GM18907 (cell line): ENCODE measurements around the gene ERLIN1.
"Not testable (repeated sequence)": the region's sequence is repeated elsewhere in the genome, so short reads cannot be mapped to it uniquely, and the experiment has no call there.

Experiments
- ATAC-seq: cut with Tn5 transposase; IDR thresholded peaks from one replicate; pipeline ENCODE4 v1.9.1; 2021; ENCODE audit warnings: mild to moderate bottlenecking, moderate library complexity; ENCODE audit not compliant: unreplicated experiment

The ERLIN1 gene

DNA sequence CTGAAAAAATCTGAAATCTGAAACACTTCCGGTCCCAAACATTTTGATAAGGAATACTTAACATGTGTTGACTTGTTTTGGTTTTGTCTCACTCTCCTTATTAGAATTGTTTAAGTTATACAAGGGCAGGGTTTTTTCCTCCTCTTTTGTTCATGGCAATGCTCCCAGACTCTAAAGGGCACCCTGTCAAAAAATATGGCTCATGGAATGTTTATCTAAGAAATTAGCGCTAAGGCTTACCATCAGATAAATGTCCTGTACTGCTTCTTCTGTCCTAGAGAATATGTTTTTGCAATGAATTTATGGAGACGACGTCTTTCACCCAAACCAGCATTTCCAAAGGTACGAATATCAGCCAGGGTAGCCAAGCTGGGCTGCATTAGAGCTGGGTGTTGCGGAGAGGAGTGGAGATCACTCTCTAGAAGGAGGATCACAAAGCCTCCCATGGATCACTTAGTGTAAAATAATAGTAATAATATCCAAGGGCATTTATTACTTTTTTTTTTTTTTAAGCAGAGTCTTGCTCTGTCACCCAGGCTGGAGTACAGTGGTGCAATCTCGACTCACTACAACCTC is 46.8 kb downstream of the ERLIN1 start:
- no peak for ATAC-seq

DNA sequence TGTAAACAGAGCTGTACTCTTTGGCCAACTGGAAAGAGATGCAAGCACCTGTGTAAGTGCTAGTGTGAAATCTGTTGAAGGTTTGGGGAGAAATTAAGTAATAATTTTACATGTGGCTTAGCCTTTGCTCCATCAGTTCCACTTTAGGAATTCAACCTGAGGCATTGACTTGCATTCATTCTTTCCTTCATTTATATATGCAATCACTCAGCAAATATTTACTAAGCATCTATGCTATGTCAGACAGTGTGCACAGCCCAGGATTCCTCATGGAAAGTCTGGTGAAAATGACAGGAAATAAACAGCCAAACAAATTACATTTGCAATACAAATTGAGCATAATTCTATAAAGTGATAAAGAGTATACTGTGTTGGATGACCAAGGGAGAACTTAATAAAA is 50.3 kb downstream of the ERLIN1 start:
- ATAC-seq, result no peak

DNA sequence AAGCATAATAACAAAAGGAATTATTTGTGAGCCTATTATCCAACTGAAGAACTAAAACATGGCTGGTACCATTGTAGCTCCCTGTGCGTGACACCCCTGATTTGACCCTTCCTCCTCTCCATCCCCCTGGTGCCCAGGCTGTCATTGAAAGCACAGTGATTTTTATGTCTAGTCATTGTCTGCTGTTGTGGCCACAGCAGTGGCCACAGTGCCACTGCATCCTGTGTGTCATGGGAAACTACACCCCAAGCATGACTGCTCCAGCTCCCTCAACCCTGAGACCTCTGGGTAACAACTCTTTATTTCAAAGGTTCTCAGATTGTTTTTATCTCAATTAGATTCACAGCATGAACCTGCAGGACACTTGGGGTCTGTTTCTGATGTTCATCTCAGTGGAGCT is 52.0 kb downstream of the ERLIN1 start:
- ATAC-seq, result no peak

DNA sequence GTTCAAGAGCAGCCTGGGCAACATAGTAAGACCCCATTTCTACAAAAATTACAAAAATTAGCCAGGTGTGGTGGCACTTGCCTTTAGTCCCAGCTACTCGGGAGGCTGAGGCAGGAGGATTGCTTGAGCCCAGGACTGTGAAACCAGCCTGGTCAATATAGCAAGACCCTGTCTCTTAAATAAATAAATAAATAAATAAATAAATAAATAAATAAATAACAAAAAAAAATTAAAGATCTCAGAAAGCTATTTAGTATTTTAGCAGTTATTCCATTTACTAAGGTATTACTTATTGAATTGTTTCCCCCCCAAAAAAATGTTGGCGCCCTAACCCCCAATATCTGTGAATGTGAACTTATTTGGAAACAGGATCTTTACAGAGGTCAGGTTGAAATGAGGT is 53.4 kb downstream of the ERLIN1 start:
- no peak for ATAC-seq

DNA sequence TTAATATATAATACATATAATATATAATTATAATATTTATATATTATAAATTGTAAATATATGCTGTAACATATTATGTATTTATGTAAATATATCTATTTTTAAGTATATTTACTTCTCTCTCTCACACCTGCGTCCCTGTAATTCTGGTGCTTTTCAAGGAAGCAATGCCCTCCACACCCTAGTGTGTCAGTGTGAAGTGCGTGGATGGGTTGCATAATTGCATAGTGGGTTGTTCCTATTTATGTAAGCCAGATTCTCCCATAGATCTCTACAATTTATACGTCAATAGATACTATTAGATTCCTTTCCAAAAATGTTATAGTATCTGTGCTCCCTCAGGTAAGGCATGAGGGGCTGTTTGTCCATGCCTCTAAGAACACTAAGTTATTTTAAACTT is 54.3 kb downstream of the ERLIN1 start:
- no peak for ATAC-seq

DNA sequence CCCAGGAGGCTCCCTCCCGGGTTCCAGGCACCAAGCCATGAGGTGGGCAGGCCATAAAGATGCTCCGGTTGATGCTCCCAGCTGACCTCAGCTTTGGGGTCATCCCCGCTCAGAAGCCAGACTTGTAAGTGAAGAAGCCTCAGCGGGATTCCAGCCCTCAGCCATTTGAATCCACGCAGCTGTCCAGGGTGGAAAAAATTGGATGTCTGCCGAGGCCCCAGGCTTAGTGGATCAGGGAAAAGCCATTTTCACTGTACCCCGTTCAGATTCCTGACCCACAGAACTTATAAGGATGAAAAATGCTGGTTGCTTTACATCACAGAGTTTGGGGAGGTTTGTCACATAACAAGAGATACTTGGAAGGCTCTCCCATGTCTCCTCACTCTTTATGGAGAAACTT is 55.0 kb downstream of the ERLIN1 start:
- no peak for ATAC-seq

DNA sequence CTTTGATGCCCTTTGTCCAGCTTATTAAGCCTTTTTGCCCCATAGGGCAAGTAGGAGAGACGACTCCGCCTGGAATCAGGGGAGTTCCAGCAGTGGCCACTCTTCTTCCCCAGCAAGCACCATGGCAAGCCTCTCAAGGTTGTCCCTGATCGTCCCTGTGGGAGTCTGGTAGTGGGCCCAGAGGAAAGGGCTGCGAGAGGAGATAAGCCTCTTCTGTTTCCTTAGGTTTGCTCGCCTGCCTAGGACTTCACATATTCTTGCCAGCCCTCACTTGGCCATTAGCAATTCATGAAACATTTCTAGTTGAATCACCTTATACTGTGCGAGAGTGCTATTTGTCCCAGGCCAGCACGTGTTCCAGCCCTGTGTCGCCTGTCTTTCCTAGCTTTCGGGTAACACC is 56.4 kb downstream of the ERLIN1 start:
- ATAC-seq, result no peak

DNA sequence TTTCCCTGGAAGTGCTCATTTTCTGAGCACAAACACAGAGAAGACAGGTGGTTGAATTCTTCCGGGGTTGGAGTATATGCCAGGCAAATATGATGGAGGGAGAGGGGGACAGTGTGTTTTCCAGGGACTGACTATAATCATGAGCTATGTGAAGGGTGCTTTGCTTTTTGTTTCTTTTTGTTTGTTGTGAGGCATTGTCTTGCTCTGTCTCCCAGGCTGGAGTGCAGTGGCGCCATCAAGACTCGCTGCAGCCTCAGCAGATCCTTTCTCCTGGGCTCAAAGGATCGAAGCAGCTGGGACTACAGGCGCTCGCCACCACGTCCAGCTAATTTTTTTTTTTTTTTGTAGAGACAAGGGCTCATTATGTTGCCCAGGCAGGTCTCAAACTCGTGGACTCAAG is 56.9 kb downstream of the ERLIN1 start:
- no peak for ATAC-seq

DNA sequence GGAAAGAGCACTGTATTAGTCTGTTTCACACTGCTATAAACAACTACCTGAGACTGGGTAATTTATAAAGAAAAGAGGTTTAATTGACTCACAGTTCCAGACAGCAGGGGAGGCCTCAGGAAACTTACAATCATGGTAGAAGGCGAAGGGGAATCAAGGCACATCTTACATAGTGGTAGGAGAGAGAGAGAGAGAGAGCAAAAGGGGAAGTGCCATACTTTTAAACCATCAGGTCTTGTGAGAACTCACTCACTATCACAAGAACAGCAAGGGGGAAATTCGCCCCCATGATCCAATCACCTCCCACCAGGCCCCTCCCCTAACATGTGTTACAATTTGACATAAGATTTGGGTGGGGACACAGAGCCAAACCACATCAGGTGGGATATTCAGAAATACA is 60.5 kb downstream of the ERLIN1 start:
- ATAC-seq, result not testable (repeated sequence)

DNA sequence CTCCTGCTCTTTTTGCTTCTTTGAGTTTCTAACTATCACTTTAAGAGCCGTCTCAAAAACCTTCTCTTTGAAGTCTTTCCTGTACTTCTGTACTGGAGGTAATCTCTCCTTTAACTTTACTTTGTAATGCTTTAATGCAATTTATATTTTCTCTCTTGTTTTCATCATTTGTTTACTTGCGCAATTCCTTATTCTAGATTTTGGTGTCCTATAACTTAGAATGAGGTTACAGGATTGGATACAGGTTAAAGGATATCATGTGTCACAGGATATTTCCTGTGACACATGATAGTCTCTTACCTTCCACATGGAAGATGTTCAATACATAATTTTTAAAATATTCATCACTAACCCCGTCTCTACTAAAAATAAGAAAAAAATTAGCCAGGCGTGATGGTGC is 61.7 kb downstream of the ERLIN1 start:
- ATAC-seq, result no peak

DNA sequence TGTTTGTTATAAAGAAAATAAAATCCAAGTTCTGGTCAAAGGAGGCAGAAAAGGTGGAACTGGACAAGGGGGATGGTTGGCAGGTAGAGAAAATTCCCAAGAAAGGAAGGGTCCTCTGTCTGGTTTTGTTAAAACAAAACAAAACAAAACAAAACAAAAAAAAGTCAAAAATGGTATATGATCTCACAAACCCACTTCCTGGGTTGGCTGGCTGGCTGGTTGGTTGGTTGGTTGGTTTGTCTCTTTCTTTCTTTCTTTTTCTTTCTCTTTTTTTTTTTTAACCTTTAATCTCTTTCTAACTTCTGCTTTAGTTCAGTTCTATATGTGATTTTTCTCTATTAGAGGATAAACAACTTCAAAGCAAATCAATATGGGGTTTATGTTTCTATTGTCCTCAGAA is 63.0 kb downstream of the ERLIN1 start:
- ATAC-seq, result no peak

DNA sequence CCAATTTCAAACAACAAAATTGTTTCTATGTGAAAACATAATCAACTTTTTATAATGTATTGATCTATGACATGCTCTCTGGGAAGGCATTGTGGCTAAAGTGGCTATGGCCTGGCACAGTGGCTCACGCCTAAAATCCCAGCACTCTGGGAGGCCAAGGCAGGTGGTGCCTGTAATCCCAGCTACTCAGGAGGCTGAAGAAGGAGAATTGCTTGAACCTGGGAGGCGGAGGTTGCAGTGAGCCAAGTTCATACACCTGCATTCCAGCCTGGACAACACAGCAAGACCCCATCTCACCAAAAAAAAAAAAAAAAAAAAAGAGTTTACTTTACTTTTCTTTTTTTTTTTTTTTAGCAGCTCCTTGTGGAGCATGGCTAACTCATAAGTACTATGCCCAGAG is 65.3 kb downstream of the ERLIN1 start:
- no peak for ATAC-seq

DNA sequence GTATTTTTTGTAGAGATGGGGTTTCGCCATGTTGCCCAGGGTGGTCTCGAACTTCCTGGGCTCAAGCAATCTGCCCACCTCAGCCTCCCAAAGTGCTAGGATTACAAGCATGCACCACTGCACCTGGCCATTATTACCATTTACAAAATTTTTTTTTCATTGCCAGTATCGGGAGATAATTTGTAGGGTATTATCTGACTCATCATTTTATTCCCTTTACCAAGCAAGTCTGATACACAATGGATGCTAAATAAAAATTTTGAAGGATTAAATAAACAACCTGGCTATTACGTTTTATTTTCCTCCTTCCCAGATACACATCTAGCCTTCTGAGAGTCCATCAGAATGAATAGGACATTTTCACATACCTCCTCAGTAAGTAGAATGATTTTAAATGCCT is 66.1 kb downstream of the ERLIN1 start:
- ATAC-seq, result no peak

DNA sequence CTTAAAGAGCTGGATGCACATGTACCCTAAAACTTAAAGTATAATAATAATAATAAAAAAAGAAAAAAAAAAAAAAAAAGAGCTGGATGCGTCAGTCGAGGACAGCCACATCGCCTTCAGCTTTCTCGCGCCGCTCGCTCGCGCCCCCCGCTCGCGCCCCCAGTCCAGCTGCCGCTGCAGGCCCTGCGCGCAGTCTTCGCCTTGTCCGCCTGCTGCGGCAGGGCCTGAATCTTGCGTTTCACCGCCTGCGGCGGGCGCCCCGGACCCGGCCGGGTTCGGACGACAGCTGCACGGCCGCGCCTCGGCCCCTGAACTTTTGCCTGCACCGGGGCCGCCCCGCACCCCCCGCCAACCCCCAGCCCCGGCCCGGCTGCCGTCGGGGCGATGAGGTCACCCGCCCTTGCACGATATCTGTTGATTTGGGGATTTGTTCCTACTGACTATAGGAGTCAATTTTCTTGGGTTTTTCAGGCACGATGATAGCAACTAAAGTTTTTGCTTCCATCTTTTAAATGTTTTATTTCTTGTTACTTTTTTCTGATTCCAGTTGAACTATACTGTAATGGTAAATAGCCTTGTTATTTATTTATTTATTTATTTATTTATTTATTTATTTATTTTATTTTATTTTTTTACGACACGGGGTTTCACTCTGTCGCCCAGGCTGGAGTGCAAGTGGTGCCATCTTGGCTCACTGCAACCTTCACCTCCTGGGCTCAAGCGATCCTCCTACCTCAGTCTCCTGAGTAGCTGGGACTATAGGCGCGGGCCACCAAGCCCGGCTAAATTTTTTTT is 70.7 kb downstream of the ERLIN1 start:
- ATAC-seq, result no peak

DNA sequence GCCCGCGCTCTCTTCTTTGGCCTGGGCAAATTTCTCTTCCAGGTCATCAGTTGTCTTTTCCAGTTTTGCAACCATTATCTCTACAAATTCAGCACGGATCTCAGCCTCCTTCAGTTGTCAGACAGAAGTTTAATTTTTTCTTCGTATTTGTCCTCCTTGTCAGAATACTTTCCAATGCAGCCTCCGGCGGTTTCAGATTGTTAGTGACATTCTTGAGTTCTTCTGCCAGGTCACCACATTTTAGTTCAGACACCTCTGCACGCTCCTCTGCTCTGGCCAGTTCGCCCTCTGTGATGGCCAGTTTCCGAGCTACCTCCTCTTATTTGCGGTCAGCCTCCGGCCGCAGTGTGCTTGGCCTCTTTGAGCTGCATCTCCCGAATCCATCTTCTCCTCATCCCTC is 71.4 kb downstream of the ERLIN1 start:
- ATAC-seq, result no peak

DNA sequence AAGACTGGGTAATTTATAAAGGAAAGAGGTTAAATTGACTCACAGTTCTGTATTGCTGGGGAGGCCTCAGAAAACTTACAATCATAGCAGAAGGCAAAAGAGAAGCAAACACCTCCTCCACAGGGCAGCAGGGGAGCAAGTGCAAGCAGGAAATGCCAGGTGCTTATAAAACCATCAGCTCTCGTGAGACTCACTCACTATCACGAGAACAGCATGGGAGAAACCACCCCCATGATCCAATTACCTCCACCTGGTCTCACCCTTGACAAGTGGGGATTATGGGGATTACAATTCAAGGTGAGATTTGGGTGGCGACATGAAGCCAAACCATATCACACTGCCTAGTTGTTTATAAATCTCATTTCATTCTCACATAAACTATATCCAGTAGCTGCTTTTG is 76.2 kb downstream of the ERLIN1 start:
- ATAC-seq, result no peak

DNA sequence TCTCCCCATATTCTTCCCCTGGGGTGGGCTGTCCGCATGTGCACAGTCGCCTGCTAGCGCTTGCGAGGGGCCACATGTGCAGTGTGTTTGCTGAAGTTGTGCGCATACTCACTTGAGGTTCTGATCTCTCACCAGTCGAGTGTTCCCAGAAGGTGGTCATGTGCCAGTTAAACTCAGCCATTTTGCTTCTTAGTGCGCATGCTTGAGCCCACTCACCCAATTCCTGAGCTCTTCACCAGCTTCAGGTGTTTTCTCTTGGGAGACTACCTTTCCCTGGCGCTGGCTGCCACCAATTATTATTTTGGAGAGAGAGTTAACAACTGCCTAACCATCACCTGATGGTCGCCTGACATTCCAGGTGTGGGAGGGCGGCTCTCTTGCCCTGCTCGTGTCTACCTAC is 79.0 kb downstream of the ERLIN1 start:
- no peak for ATAC-seq

DNA sequence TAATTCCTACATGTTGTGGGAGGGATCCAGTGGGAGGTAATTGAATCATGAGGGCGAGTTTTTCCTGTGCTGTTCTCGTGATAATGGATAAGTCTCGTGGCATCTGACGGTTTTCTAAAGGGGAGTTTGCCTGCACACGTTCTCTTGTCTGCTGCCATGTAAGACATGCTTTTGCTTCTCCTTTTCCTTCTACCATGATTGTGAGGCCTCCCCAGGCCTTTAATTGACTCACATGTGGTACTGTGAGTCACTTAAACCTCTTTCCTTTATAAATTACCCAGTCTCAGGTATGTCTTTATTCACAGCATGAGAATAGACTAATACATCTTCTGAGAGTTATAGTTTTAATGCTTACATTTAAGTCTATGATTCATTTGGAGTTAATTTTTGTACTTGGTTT is 81.5 kb downstream of the ERLIN1 start:
- ATAC-seq, result no peak

DNA sequence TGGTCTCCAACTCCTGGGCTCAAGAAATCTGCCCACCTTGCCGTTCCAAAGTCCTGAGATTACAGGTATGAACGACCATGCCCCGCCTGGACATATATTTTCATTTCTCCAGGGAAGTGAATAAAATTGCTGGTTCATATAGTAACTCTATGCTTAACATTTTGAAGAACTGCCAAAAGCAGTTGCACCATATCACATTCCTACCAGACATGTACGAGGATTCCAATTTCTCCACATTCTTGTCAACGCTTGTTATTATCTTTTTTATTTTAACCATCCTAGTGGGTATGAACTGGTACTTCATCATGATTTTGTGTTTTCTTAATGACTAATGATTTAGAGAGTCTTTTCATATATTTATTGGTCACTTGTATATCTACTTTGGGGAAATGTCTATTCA is 82.2 kb downstream of the ERLIN1 start:
- no peak for ATAC-seq

DNA sequence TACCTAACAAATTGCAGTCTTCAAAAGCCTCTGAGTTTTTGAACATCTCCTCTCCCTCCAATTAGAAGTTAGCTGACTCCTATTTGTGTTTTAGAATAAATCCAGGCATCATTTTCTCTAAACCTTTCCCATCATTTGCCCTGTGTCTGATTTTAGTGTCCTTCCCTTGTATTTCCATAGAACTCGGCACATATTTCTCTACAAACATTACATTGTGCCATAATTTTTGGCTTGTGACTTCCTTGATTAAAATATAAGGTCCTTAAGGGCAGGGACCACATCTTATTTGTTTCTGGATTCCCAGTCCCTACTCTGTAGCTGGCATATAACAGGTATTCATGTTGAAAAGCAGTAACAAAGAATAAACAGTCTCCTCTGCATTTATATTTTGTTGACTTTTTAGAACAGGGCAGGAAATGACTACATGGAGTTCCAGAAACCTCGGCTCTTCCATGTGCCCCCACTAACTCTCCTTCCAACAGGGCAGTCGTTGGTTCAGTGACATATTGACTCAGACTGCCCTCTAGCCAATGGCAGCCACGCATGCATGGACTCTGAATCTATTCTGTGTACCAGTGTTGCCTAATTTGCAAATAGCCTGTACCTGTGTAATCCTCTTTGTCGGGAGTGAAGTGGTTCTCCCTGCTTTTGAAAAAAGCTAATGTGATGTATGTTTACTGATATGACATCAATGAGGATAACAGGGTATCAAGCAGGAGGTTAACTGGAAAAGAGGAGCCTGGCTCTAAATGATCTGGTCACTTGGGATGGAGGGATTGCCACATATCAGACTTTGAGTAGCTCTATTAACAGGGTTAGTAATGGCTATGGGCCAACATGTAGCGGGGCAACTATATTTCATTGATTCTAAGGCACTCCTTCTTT is 84.4 kb downstream of the ERLIN1 start:
- ATAC-seq, result no peak

DNA sequence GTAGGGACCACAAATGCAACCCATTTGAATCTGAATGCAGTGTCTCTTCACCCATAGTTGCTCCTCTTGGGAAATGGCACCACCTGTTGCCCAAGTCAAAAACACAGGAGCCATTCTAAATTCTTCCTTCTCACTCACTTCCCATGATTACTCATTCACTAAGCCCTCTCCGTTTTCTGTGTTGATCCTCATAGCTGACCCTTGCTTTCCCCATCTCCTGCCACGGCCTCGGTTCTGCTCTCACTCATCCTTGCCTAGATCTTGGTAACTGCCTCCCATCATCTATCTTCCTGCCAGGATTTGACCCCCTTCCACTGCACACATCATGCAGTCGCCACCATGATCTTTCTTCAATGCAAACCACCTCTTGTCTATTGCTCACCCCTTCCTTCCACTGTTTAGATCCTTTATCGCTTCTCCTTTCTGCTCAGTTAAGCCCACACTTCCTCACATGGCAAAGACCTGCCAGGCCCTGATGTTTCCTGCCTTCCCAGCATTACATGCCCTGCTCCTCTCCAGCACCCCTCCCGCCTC is 85.1 kb downstream of the ERLIN1 start:
- no peak for ATAC-seq
